K562 (cell line): ENCODE results near the gene C3. TPM values are rescaled to one million over a fixed set of nuclear protein-coding genes. Genes with fewer than 3 reads are reported as not detected.

Experiments used
- ARNT ChIP-seq, 2 experiments: fragments of 450-650 bp; IDR thresholded peaks; 2 replicates each; pipeline ENCODE4 v1.6.1; 2016; ENCODE audit warnings: mild to moderate bottlenecking in 1 of 2
- ETV1 ChIP-seq: fragments of 450-650 bp; conservative IDR thresholded peaks from 2 replicates; pipeline ENCODE4 v1.6.1; 2016; ENCODE audit warnings: missing genetic modification characterization, control low read depth, low read depth, missing compliant biosample characterization
- HDAC1 ChIP-seq, 2 experiments: fragments of 450-650 bp; IDR thresholded peaks; 2 replicates each; pipeline ENCODE4 v1.6.1; 2016 to 2017; ENCODE audit warnings: inconsistent platforms in 1 of 2, mild to moderate bottlenecking in 1 of 2, moderate library complexity in 1 of 2
- JUN ChIP-seq, 2 experiments: sonication (generic) in 1 of 2; formaldehyde crosslinking in 1 of 2; IDR thresholded peaks; 2 replicates each; pipeline versions ENCODE4 v1.6.1 to v1.8.0; 2012 to 2022; ENCODE audit warnings: borderline replicate concordance in 2 of 2, mild to moderate bottlenecking in 2 of 2, improper control_type of control experiment in 1 of 2, low read depth in 1 of 2, low read length in 1 of 2, missing genetic modification reagents in 1 of 2
- NEUROD1 ChIP-seq: fragments of 150-350 bp; IDR thresholded peaks from 2 replicates; pipeline ENCODE4 v1.6.1; 2014; ENCODE audit warnings: borderline replicate concordance, low read length, low read depth; ENCODE audit not compliant: partially characterized antibody
- POU5F1 ChIP-seq: fragments of 150-350 bp; IDR thresholded peaks from 2 replicates; pipeline ENCODE4 v1.6.1; 2014; ENCODE audit warnings: borderline replicate concordance, low read length, low read depth, mild to moderate bottlenecking; ENCODE audit not compliant: partially characterized antibody
- VEZF1 ChIP-seq: fragments of 200-800 bp; sonication (Bioruptor generic); IDR thresholded peaks from 2 replicates; pipeline ENCODE4 v1.6.1; 2017; ENCODE audit warnings: missing genetic modification characterization, missing compliant biosample characterization
- ZBTB11 ChIP-seq, 3 experiments: fragments of 200-800 bp in 1 of 3; fragments of 250-450 bp in 1 of 3; fragments of 450-650 bp in 1 of 3; sonication (Bioruptor Pico) in 1 of 3; sonication (Bioruptor generic) in 1 of 3; formaldehyde crosslinking in 1 of 3; IDR thresholded peaks; 2 replicates each; pipeline versions ENCODE4 v1.6.1 to v1.8.0; 2016 to 2022; ENCODE audit warnings: mild to moderate bottlenecking in 2 of 3, missing genetic modification characterization in 2 of 3, missing compliant biosample characterization in 1 of 3, moderate library complexity in 1 of 3
- ZFP91 ChIP-seq: sonication (generic); formaldehyde crosslinking; IDR thresholded peaks from 2 replicates; pipeline ENCODE4 v1.8.0; 2022; ENCODE audit warnings: mild to moderate bottlenecking, missing genetic modification reagents
- ZNF184 ChIP-seq: sonication (generic); formaldehyde crosslinking; IDR thresholded peaks from 2 replicates; pipeline ENCODE4 v1.5.0; 2020; ENCODE audit warnings: missing genetic modification reagents
- ZNF280A ChIP-seq: fragments of 450-650 bp; IDR thresholded peaks from 2 replicates; pipeline ENCODE4 v1.6.1; 2018; ENCODE audit warnings: mild to moderate bottlenecking, low read depth; ENCODE audit not compliant: partially characterized antibody
- ZNF41 ChIP-seq: fragments of 250-450 bp; sonication (Bioruptor Pico); conservative IDR thresholded peaks from 2 replicates; pipeline ENCODE4 v1.4.0; 2020; ENCODE audit warnings: mild to moderate bottlenecking
- ZNF668 ChIP-seq: fragments of 250-450 bp; sonication (Bioruptor Pico); IDR thresholded peaks from 2 replicates; pipeline ENCODE4 v1.8.0; 2022; ENCODE audit warnings: mild to moderate bottlenecking, inconsistent platforms
- polyA plus RNA-seq, 8 experiments: library from polyadenylated mRNA; depleted of rRNA in 4 of 8; stranded (reverse) in 5 of 8; unstranded in 3 of 8; fragments of >200 nt; fragmentation: Nextera tagmentation in 2 of 8; fragmentation: Illumina TruSeq in 1 of 8; extraction: Ambion mirVana in 2 of 8; extraction: Trizol in 1 of 8; gene quantifications; 2 replicates each; pipeline versions ENCODE4 v1.2.1 to v1.2.3, GENCODE V29; 2011 to 2014; ENCODE audit warnings: inconsistent platforms in 1 of 8, missing spikeins in 1 of 8
- total RNA-seq, 7 experiments: library from RNA; depleted of rRNA in 6 of 7; stranded (reverse); fragments of >200 nt in 6 of 7; fragmentation: Illumina TruSeq in 2 of 7; extraction: Trizol in 2 of 7; gene quantifications; 2 replicates each; pipeline versions ENCODE4 v1.2.1 to v1.2.3, GENCODE V29; 2011 to 2021; ENCODE audit warnings: low replicate concordance in 1 of 7

C3 gene
- total and polyA plus RNA-seq, 9 of the 15 experiments (the other 6 are each of a cell fraction or from before 2014, with no cell fraction given) = 0.59 to 10.6 (median 2.2) TPM

GRCh38 chr19:6674868-6675305 is 45.6 kb downstream of the C3 start (continued):
- TF ChIP-seq JUN (IDR thresholded peaks at IDR 0.05; ENCODE audit: borderline replicate concordance, low read depth, low read length) (peak; percentile 86; the same call in 1 of the 2 replicates), JUN (CRISPR knock-in tag; IDR thresholded peaks at IDR 0.05; ENCODE audit: borderline replicate concordance) (no peak), ZFP91 (CRISPR knock-in tag) (no peak), VEZF1 (CRISPR knock-in tag) (peak; percentile 100), HDAC1 (IDR thresholded peaks at IDR 0.05) (peak in 1 of 2 experiments; percentile 78; a peak in 2 of 4 replicates), ZNF668 (CRISPR knock-in tag) (no peak), ZBTB11 (CRISPR knock-in tag; IDR thresholded peaks at IDR 0.05) (no peak), POU5F1 (no peak), ZNF184 (CRISPR knock-in tag) (no peak), ETV1 (tag) (peak; percentile 84), ZNF41 (no peak), ZNF280A (no peak), NEUROD1 (no peak), ARNT (IDR thresholded peaks at IDR 0.05) (0 out of 4 replicates have a peak, but pooled peaks of 1 of the 2 experiments have one; percentile 42)
